WTC11 (cell line): Measurements from ENCODE around the gene FAM53A. TPM values are rescaled to one million over a fixed set of nuclear protein-coding genes. Genes with fewer than 3 reads are reported as not detected.
A peak's percentile ranks its signal among the peaks of the same experiment; 100 is the strongest.

Experiments used
- ATAC-seq: fragments of 200-7000 bp; cut with Tn5 transposase; 2 replicates; pipeline ENCODE4 v1.10.0; 2021; ENCODE audit warnings: mild to moderate bottlenecking, moderate library complexity
- CTCF ChIA-PET: fragments of 300-600 bp; sonication (Branson Sonifier 250); formaldehyde crosslinking; loops from one replicate; lab custom pipeline; 2021; ENCODE audit warnings: antibody characterized with exemption; lab: Charles Lee
- POLR2A ChIA-PET: fragments of 350-600 bp; sonication (Branson Sonifier 250); formaldehyde crosslinking; loops from one replicate; lab custom pipeline; 2021; ENCODE audit warnings: antibody characterized with exemption; lab: Charles Lee
- DNase-seq: peaks from one replicate; pipeline ENCODE4 v3.0.0; 2021; ENCODE audit warnings: low spot score
- H3K27ac Mint-ChIP-seq: 2 replicates; pipeline ENCODE4 v1.8.0; 2021; ENCODE audit warnings: mixed read lengths
- H3K27me3 Mint-ChIP-seq: 2 replicates; pipeline ENCODE4 v1.8.0; 2021; ENCODE audit warnings: low read depth, mild to moderate bottlenecking, moderate library complexity, mixed read lengths
- H3K36me3 Mint-ChIP-seq: 2 replicates; pipeline ENCODE4 v1.8.0; 2021; ENCODE audit warnings: mixed read lengths
- H3K4me1 Mint-ChIP-seq: 2 replicates; pipeline ENCODE4 v1.8.0; 2022; ENCODE audit warnings: mixed read lengths
- H3K4me3 Mint-ChIP-seq: 2 replicates; pipeline ENCODE4 v1.8.0; 2021; ENCODE audit warnings: mild to moderate bottlenecking, moderate library complexity, mixed read lengths
- H3K9me3 Mint-ChIP-seq: 2 replicates; pipeline ENCODE4 v1.8.0; 2021; ENCODE audit warnings: mixed read lengths
- EMX1 ChIP-seq: fragments of 250-450 bp; sonication (Bioruptor Pico); IDR thresholded peaks from 2 replicates; pipeline ENCODE4 v1.8.0; 2021; ENCODE audit warnings: mild to moderate bottlenecking
- NFYB ChIP-seq: sonication (generic); formaldehyde crosslinking; conservative IDR thresholded peaks from 2 replicates; pipeline ENCODE4 v1.8.0; 2022; ENCODE audit warnings: low read depth, missing genetic modification reagents
- NR3C1 ChIP-seq: sonication (generic); formaldehyde crosslinking; conservative IDR thresholded peaks from 2 replicates; pipeline ENCODE4 v1.8.1; 2023; ENCODE audit warnings: low read depth, mild to moderate bottlenecking, missing genetic modification reagents
- SMAD3 ChIP-seq: sonication (generic); formaldehyde crosslinking; IDR thresholded peaks from 2 replicates; pipeline ENCODE4 v1.8.0; 2022; ENCODE audit warnings: missing genetic modification reagents, mild to moderate bottlenecking, borderline replicate concordance
- TCF7 ChIP-seq: sonication (generic); formaldehyde crosslinking; IDR thresholded peaks from 2 replicates; pipeline ENCODE4 v1.8.0; 2022; ENCODE audit warnings: mild to moderate bottlenecking, low read depth, missing genetic modification reagents, moderate library complexity
- TEAD1 ChIP-seq: sonication (generic); formaldehyde crosslinking; IDR thresholded peaks from 2 replicates; pipeline ENCODE4 v1.8.0; 2022; ENCODE audit warnings: mild to moderate bottlenecking, missing genetic modification reagents
- total RNA-seq: library from RNA; stranded (reverse); gene quantifications from 3 replicates; pipeline ENCODE4 v1.2.3, GENCODE V29; 2021
- TF ChIP-seq, protein P1 (sequence below): sonication (generic); formaldehyde crosslinking; conservative IDR thresholded peaks from 2 replicates; pipeline ENCODE4 v1.8.1; 2022; ENCODE audit warnings: mild to moderate bottlenecking, missing genetic modification reagents
- TF ChIP-seq, protein P2 (sequence below): sonication (generic); formaldehyde crosslinking; IDR thresholded peaks from 2 replicates; pipeline ENCODE4 v1.8.0; 2022; ENCODE audit warnings: mild to moderate bottlenecking, missing genetic modification reagents
- TF ChIP-seq, protein P3 (sequence below): sonication (generic); formaldehyde crosslinking; IDR thresholded peaks from 2 replicates; pipeline ENCODE4 v1.8.0; 2023; ENCODE audit warnings: missing genetic modification reagents
- TF ChIP-seq, protein P4 (sequence below): fragments of 250-450 bp; sonication (Bioruptor Pico); IDR thresholded peaks from 2 replicates; pipeline ENCODE4 v1.9.0; 2021; ENCODE audit warnings: mild to moderate bottlenecking
- TF ChIP-seq, protein P5 (sequence below): fragments of 250-450 bp; sonication (Bioruptor Pico); IDR thresholded peaks from 2 replicates; pipeline ENCODE4 v1.8.0; 2021; ENCODE audit warnings: mild to moderate bottlenecking
- TF ChIP-seq, protein P6 (sequence below): sonication (generic); formaldehyde crosslinking; IDR thresholded peaks from 2 replicates; pipeline ENCODE4 v1.8.0; 2023; ENCODE audit warnings: missing genetic modification reagents, mild to moderate bottlenecking, borderline replicate concordance

The FAM53A gene
- total RNA-seq, 1 experiment from 2014 or later: 2.9 TPM

DNA sequence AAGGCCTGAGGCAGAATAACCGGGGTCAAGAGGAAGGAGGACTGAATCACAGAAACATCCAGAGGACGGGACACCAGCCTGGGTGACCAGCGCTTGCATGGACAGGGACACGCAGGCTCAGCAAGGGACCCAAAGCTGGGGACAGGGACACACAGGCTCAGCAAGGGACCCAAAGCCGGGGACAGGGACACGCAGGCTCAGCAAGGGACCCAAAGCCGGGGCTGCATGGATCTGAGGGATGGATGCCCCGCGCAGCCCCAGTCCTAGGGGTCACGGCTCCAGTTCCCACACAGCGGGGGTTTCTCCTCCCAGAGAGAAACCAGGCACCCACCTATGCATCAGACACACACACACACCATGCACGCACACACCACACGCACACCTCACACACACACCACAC lies 32.5 kb downstream of the FAM53A start (continued):
- TF ChIP-seq, protein P1, sequence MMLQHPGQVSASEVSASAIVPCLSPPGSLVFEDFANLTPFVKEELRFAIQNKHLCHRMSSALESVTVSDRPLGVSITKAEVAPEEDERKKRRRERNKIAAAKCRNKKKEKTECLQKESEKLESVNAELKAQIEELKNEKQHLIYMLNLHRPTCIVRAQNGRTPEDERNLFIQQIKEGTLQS: no peak
- TF ChIP-seq SMAD3: no peak
- no peak for TF ChIP-seq TEAD1 (CRISPR knock-in tag)
- TF ChIP-seq, protein P2, sequence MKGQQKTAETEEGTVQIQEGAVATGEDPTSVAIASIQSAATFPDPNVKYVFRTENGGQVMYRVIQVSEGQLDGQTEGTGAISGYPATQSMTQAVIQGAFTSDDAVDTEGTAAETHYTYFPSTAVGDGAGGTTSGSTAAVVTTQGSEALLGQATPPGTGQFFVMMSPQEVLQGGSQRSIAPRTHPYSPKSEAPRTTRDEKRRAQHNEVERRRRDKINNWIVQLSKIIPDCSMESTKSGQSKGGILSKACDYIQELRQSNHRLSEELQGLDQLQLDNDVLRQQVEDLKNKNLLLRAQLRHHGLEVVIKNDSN: no peak
- TF ChIP-seq, protein P3, sequence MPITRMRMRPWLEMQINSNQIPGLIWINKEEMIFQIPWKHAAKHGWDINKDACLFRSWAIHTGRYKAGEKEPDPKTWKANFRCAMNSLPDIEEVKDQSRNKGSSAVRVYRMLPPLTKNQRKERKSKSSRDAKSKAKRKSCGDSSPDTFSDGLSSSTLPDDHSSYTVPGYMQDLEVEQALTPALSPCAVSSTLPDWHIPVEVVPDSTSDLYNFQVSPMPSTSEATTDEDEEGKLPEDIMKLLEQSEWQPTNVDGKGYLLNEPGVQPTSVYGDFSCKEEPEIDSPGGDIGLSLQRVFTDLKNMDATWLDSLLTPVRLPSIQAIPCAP (CRISPR knock-in tag): no peak
- TF ChIP-seq NR3C1 (CRISPR knock-in tag): no peak
- TF ChIP-seq EMX1 (CRISPR knock-in tag): no peak

DNA sequence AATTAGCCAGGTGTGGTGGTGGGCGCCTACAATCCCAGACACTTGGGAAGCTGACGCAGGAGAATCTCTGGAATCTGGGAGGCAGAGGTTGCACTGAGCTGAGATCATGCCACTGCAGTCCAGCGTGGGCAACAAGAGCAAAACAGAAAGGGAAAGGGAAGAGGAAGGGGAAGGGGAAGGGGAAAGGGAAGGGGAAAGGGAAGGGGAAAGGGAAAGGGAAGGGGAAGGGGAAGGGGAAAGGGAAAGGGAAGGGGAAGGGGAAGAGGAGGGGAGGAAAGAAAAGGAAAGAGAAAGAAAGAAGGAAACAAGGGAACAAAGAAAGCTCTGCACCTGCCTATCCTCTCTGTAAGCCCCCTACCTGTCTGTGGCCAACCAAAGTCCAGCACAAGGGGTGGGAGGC lies 35.2 kb downstream of the FAM53A start:
- 0 out of 2 replicates have a peak, but pooled peaks cover 6% of the 10 kb centered on the region for H3K4me1 Mint-ChIP-seq
- no peak for ATAC-seq
- POLR2A ChIA-PET: no interaction called here
- TF ChIP-seq, protein P4, sequence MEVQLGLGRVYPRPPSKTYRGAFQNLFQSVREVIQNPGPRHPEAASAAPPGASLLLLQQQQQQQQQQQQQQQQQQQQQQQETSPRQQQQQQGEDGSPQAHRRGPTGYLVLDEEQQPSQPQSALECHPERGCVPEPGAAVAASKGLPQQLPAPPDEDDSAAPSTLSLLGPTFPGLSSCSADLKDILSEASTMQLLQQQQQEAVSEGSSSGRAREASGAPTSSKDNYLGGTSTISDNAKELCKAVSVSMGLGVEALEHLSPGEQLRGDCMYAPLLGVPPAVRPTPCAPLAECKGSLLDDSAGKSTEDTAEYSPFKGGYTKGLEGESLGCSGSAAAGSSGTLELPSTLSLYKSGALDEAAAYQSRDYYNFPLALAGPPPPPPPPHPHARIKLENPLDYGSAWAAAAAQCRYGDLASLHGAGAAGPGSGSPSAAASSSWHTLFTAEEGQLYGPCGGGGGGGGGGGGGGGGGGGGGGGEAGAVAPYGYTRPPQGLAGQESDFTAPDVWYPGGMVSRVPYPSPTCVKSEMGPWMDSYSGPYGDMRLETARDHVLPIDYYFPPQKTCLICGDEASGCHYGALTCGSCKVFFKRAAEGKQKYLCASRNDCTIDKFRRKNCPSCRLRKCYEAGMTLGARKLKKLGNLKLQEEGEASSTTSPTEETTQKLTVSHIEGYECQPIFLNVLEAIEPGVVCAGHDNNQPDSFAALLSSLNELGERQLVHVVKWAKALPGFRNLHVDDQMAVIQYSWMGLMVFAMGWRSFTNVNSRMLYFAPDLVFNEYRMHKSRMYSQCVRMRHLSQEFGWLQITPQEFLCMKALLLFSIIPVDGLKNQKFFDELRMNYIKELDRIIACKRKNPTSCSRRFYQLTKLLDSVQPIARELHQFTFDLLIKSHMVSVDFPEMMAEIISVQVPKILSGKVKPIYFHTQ: no peak
- TF ChIP-seq, all 79 proteins: peak for 0
- Mint-ChIP-seq H3K27ac (no peak overlapping the region), H3K36me3 (no peaks in the 10 kb centered on the region), H3K9me3 (no peaks in the 10 kb centered on the region), H3K4me3 (no peak overlapping the region), H3K27me3 (no peaks in the 10 kb centered on the region)
- CTCF ChIA-PET: no interaction called here
- no peak for DNase-seq

DNA sequence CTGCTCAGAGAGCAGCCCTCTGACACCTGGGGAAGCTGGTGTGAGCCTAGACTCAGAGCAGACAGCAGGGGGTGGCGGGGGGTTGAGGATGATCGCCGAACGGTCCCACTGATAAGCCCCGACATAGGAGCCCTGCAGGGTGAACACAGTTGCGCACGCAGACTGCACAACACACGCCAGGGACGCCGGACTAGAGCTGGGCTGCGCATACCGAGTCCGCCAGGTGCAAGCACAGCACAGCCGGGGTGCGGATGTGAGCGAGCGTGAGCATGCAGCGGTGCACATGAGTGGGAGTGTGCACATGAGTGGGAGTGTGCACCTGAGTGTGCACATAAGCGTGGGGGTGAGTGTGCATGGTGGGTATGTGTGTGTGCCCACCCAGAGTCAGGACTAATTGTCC lies 36.7 kb downstream of the FAM53A start:
- DNase-seq (no peak), ATAC-seq (no peak)
- ChIA-PET POLR2A (no interaction called here), CTCF (interaction anchor here (0.7 kb wide), 1 partner anchor 121 kb away, joined by 3 read pairs; no protein-coding TSS in a partner anchor)
- Mint-ChIP-seq H3K4me1 (0 out of 2 replicates have a peak, but pooled peaks cover 6% of the 10 kb centered on the region), H3K4me3 (no peak overlapping the region), H3K27me3 (no peaks in the 10 kb centered on the region), H3K27ac (peak overlapping the region; percentile 23; the same call in 1 of the 2 replicates), H3K36me3 (no peaks in the 10 kb centered on the region), H3K9me3 (no peaks in the 10 kb centered on the region)
- TF ChIP-seq EMX1 (CRISPR knock-in tag) (no peak), NFYB (no peak), TCF7 (no peak)
- TF ChIP-seq, protein P5, sequence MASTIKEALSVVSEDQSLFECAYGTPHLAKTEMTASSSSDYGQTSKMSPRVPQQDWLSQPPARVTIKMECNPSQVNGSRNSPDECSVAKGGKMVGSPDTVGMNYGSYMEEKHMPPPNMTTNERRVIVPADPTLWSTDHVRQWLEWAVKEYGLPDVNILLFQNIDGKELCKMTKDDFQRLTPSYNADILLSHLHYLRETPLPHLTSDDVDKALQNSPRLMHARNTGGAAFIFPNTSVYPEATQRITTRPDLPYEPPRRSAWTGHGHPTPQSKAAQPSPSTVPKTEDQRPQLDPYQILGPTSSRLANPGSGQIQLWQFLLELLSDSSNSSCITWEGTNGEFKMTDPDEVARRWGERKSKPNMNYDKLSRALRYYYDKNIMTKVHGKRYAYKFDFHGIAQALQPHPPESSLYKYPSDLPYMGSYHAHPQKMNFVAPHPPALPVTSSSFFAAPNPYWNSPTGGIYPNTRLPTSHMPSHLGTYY (CRISPR knock-in tag): no peak
- TF ChIP-seq, protein P6, sequence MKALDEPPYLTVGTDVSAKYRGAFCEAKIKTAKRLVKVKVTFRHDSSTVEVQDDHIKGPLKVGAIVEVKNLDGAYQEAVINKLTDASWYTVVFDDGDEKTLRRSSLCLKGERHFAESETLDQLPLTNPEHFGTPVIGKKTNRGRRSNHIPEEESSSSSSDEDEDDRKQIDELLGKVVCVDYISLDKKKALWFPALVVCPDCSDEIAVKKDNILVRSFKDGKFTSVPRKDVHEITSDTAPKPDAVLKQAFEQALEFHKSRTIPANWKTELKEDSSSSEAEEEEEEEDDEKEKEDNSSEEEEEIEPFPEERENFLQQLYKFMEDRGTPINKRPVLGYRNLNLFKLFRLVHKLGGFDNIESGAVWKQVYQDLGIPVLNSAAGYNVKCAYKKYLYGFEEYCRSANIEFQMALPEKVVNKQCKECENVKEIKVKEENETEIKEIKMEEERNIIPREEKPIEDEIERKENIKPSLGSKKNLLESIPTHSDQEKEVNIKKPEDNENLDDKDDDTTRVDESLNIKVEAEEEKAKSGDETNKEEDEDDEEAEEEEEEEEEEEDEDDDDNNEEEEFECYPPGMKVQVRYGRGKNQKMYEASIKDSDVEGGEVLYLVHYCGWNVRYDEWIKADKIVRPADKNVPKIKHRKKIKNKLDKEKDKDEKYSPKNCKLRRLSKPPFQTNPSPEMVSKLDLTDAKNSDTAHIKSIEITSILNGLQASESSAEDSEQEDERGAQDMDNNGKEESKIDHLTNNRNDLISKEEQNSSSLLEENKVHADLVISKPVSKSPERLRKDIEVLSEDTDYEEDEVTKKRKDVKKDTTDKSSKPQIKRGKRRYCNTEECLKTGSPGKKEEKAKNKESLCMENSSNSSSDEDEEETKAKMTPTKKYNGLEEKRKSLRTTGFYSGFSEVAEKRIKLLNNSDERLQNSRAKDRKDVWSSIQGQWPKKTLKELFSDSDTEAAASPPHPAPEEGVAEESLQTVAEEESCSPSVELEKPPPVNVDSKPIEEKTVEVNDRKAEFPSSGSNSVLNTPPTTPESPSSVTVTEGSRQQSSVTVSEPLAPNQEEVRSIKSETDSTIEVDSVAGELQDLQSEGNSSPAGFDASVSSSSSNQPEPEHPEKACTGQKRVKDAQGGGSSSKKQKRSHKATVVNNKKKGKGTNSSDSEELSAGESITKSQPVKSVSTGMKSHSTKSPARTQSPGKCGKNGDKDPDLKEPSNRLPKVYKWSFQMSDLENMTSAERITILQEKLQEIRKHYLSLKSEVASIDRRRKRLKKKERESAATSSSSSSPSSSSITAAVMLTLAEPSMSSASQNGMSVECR (CRISPR knock-in tag): no peak
